ENCODE measurements around the gene ILKAP. TPM values are rescaled to one million over a fixed set of nuclear protein-coding genes. Genes with fewer than 3 reads are reported as not detected.
"Not testable (repeated sequence)": the region's sequence is repeated elsewhere in the genome, so short reads cannot be mapped to it uniquely, and the experiment has no call there.

Gene ILKAP
- total RNA-seq, 2 experiments from 2014 or later, result 55.3 to 56.6 TPM

- ChIA-PET CTCF (no interaction called here), POLR2A (no interaction called here)
Measured at GRCh38 chr2:238220274-238220891, 16.9 kb upstream of the ILKAP start.

DNA sequence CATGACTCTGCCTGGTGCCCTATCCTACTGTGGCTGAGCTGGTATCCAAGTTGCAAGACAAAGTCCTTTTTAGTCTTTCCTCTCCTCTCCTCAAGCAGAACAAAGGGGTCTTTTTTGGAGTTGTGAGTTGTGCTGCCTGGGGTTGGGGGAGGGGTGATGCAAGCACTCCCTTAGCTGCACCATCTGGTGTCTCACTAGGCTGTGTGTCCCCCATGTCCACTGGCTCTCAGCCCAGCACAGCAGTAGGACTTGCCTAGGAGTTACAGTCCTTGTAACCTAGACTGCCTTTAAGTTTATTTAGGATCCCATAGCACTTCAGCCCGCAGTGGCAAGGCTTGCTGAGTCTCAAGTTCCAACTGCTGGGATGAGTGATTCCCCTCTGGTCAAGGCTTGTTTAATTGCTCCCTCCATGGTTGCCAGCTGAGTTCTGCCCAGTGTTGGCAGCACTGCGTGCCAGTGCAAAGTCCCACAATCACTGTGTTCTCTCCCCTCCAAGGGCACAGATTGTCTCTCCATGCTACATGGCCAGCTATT is 13.2 kb upstream of the ILKAP start:
- CTCF ChIA-PET, result no interaction called here
- POLR2A ChIA-PET, result no interaction called here

- POLR2A ChIA-PET, result no interaction called here
- CTCF ChIA-PET, result interaction anchor here (0.7 kb wide), 1 partner anchor 58 kb away, joined by 3 read pairs; no protein-coding TSS in a partner anchor
Measured at GRCh38 chr2:238207006-238207405, 3.5 kb upstream of the ILKAP start.

DNA sequence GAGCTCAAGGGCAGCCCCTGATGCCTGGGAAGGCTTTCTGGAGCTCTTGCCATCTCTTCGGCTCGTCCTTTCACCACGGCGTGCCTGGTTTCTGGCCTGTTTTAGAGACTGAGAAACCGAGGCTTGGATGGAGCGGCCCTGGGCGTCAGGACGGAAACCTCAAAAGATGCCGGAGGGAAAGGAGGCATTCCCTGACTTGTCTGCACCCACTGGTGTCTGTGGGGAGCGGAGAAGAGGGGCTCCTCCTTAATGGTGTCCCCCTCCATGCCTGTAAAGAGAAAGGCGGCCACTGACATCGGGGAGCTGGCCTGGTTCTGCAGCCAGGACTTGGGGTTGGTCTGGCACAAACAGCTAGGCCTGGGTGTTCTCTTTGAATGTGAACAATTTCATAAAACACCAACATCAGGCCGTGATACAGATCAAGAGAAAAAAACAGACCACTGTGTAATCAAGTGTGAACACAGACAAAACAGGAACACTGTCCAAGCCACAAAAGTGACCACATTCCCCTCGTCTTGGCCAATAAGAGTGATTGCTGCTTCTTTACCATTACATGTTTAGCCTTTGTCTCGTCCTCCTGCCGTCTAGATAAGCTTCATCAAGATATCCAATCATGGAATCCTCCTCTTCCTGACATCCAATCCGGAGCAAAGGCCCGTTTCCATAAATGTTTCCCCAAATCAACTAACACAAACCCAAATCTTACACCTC is 633 bp upstream of the ILKAP start:
- ChIA-PET POLR2A (interaction anchor here (0.6 kb wide), 1 partner anchor 1034 kb away, joined by 4 read pairs; no protein-coding TSS in a partner anchor), CTCF (no interaction called here)

DNA sequence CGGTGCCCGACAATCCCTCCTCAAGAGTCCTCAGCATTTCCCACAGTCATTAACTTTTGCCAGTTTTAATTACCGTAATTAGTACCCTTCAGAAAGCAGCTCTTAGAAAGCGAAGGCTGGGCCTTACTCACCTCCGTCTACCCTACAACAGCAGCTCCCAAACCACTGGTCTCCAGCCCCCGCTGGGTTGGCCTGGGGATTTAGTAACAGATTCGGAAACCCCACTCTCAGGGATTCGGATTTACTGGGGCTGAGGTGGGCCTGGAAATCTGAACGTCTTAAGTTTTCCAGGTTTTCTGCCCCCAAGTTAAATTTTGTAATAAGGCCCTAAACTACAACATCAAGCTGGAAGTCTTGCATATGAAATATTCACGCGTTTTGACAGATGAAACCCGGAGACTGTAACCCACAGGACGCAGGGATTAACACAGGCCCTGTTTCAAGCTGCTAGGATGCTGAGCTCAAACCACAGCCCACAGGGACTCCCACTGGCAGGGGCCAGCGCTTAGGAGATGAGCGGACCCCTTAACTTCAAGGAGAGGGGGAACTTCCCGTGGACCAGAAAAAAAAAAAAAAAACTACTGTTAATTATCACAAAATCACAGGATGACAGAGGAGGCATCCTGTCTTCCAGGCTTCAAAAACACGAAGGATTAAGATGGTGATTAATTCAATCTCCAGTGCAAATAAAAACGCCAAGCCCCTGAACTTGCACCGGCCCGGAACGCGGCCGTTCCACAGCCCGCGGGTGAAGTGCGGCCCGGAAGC is 985 bp downstream of the ILKAP start:
- ChIA-PET POLR2A (interaction anchor here (0.6 to 0.9 kb wide), 4 partner anchors 19 to 165 kb away, joined by 3 to 9 read pairs (median 4); no protein-coding TSS in a partner anchor), CTCF (interaction anchor here (0.6 to 1.0 kb wide), 3 partner anchors 8 to 562 kb away, joined by 3 read pairs; no protein-coding TSS in a partner anchor)

GRCh38 chr2:238190445-238190844 is 13.1 kb downstream of the ILKAP start:
- POLR2A ChIA-PET, result no interaction called here
- CTCF ChIA-PET, result interaction anchor here (0.7 kb wide), 1 partner anchor 8 kb away, joined by 3 read pairs; no protein-coding TSS in a partner anchor

DNA sequence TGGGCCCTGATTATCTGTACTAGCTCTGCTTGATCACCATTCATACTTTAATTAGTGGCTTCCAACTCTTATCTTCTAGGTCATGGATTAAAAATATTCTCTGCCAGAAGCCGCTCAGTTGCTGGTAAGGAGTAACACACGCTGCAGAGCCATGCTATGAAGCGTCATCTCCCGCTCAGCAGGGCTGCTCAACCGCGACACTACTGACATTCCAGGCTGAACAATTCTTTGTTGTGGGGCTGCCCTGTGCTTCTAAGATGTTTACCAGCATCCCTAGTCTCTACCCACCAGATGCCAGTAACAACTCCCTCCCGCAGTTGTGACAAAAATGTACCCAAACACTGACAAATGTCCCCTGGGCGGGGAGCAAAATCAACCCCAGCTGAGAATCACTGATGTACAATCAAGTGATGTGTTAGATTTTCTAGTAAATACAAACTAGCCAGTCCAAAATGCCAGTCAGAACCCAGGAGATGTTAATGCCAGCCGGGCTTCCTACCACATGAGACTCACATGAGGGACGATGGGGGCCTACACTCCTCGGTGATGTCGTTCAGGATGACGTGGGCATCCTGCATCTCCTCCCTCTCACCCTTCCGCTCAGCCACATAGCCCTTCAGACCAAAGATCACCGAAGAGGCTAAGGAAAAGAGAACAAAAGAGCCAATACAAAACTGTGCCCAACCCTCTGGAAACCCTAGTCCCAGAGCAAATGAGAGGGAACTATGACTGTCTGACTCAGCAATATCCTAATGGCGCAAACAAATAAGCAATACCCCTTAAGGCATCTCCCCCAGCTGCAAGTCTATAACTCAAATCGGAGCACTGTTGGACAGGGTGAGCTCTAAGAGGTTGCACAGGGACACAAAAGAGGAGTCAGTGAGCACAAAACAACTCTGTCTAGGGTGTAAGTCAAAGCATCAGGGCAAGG is 15.6 kb downstream of the ILKAP start:
- POLR2A ChIA-PET, result no interaction called here
- CTCF ChIA-PET, result no interaction called here

- ChIA-PET POLR2A (interaction anchor here (1.4 kb wide), 1 partner anchor 18 kb away, joined by 4 read pairs; no protein-coding TSS in a partner anchor), CTCF (no interaction called here)
Measured at GRCh38 chr2:238183821-238184220, 19.7 kb downstream of the ILKAP start.

GRCh38 chr2:238182362-238182761 is 21.1 kb downstream of the ILKAP start:
- POLR2A ChIA-PET, result no interaction called here
- CTCF ChIA-PET, result interaction anchor here (0.6 kb wide), 1 partner anchor 9 kb away, joined by 3 read pairs; no protein-coding TSS in a partner anchor

DNA sequence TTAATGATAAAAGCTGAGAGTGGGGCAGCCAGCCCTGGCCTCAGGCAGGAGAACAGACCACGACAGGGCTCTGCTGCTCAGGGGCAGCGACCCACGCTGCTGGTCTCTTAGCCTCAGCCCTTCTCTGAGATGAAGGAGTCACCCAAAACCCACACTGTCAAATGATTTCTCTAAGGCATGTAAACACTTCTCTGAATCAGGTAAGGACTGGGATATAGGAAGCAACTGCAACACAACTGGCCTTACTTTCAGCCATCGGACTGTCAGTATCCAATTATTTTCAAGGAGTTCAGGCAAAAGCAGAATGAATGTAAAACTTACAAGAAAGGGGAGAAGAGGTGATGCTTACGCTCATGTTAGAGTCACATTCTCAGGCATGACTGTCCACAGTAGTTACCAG is 22.9 kb downstream of the ILKAP start:
- ChIA-PET CTCF (no interaction called here), POLR2A (no interaction called here)

DNA sequence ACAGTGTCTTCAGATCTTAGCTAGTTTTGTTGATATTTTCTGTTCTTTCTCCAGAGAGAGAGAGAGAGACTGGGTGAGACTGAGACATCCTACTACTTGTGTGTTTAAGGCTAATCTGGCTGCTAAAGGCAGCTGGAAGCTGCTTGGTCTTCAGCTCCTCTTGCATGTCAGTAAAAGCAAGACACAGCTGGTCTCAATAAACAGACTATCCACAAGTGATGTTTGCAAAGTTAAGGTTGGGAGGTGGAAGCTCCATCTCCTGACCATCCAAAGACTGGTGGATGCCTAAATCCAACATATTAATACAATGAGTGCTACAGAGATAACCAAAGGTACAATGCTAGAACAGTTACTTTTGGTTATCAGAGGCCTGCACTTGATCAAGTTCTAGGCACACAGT is 26.9 kb downstream of the ILKAP start:
- POLR2A ChIA-PET, result no interaction called here
- CTCF ChIA-PET, result no interaction called here

DNA sequence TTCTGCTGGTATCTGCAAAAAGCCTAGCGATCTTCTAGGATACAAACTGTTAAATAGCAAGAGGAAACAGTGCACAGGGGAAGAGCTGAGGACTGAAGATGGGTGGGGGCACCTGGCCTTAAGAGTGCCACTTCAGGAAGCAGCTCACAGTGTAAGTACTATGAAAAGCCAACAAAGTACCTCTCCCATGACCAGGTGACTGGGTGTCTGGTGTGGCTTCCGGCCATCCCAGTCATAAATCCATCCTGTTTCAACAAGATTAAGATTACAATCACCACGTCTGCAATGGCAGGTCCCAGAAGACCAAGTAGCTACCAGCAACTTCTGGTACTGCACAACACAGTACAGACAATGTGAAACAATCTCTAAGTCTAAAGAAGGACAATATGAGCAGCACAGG is 28.8 kb downstream of the ILKAP start:
- ChIA-PET POLR2A (no interaction called here), CTCF (interaction anchor here (1.1 kb wide), 1 partner anchor 10 kb away, joined by 3 read pairs; no protein-coding TSS in a partner anchor)

DNA sequence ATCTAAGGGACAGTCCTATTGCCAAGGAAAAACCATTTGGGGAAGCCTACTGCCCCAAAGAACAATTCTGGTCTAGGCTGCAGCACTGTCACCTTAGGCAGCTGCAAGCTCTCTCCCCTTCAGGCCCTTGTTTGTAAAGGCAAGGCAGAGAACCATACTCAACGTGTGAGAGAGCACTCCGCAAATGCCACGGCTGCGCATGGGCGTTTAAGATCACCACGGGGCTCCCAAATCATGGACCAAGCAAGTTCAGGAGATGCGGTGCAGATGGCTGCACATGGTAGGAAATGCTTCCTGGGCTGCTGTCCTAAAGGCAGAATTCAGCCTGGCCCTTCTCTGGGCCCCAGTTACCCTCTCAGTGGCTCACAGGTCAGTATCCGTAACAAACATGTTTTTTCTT is 29.2 kb downstream of the ILKAP start:
- CTCF ChIA-PET, result interaction anchor here (1.1 kb wide), 1 partner anchor 9 kb away, joined by 3 read pairs; no protein-coding TSS in a partner anchor
- POLR2A ChIA-PET, result no interaction called here

DNA sequence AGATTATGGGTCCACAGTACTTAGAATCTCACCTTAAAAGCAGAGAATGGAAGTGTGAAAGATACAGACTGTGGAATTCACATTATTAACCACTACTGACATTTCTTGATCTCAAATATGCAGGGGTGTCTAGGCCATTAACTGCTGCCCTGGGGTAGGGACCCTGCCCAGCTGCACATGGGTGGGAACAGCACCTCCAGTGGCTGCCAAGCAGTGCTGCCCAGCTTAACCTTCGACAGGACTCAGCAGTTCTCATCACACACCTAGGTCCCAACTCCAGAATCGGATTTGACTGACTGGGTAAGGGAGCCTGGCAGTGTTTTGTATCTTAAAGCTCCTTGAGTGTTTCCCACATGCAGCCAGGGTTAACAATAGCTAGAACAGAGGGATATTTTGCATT is 29.8 kb downstream of the ILKAP start:
- CTCF ChIA-PET, result interaction anchor here (1.1 kb wide), 1 partner anchor 9 kb away, joined by 3 read pairs; no protein-coding TSS in a partner anchor
- POLR2A ChIA-PET, result no interaction called here

GRCh38 chr2:238172439-238172838 is 31.1 kb downstream of the ILKAP start:
- ChIA-PET CTCF (no interaction called here), POLR2A (interaction anchor here (0.6 kb wide), 1 partner anchor 24 kb away, joined by 5 read pairs; no protein-coding TSS in a partner anchor)

DNA sequence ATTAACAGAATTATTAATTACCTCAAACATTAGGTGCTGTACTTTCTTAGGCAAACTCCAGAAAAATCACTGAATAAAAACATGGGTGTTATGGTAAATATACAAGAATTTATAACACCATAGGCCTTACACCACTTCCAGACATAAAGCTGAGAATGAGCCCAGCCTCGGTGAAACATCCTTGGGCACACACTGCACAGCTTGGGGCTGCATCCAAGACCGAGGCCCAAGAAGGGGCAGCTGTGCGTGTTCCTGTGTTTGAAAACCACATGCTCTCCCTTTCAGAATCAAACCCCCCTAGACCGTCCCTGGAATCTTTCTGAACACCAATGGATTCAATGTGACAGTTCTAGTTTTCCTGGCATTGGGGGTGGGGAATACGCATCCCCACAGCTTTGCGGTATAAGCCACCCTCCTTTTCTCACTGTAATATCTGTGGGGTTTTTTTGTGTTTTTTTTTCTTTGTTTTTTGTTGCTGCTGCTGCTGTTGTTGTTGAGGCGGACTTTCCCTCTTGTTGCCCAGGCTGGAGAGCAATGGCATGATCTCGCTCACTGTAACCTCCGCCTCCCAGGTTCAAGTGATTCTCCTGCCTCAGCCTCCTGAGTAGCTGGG is 31.8 kb downstream of the ILKAP start:
- CTCF ChIA-PET, result no interaction called here

DNA sequence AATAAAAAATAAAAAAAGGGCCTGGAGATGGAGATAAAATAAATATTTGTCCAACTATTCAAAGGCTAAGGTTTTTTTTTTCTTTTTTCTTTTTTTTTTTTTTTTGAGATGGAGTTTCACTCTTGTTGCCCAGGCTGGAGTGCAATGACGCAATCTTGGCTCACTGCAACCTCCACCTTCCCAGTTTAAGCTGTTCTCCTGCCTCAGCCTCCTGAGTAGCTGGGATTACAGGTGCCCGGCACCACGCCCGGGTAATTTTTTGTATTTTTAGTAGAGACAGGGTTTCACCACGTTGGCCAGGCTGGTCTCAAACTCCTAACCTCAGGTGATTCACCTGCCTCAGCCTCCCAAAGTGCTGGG is 32.4 kb downstream of the ILKAP start:
- POLR2A ChIA-PET, CTCF ChIA-PET: not testable (repeated sequence)

More for the DNA sequence above, 31.8 kb downstream of the ILKAP start:
- POLR2A ChIA-PET, result no interaction called here

DNA sequence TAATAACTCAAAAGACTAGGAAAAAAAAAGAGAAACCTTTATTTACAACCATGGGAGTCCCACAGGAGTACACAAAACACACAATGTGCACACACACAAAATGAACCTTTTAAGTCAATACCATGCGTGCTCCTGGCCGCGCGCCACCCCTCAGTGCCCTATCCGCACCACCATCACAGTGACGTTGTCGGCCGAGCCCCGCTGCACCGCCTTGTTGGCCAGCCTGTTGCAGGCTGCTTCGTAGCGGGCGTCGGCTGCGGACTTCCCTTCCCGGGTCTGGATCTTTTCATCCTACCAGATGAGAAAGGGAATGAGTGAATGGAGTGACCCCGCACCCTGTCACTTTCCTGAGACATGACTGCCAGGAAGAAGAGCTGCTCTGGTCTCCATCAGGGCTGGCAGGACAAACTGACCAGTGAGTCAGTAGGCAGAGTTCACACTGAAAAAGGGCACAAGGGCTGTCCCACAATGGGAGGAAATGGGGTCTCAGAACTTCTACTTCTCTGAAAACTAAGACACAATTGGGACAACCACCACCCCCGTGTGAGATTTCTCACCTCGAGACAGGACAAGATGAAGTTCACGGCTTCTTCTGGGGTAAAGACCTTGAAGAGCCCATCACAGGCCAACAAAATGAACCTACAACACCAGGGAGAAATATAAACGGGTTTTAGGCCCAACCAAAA is 33.0 kb downstream of the ILKAP start:
- CTCF ChIA-PET, result no interaction called here
- POLR2A ChIA-PET, result no interaction called here
